ENCODE measurements around the gene RASGEF1C.

Gene RASGEF1C

GRCh38 chr5:180120237-180121101, 88.5 kb downstream of the RASGEF1C start:
- Mint-ChIP-seq H3K36me3 (ENCODE audit: low read depth) (no peaks in the 10 kb centered on the region), H3K9me3 (no peaks in the 10 kb centered on the region), H3K4me1 (no peaks in the 10 kb centered on the region), H3K4me3 (no peak overlapping the region), H3K27me3 (ENCODE audit: low read depth) (peaks cover 12% of the 10 kb centered on the region), H3K27ac (no peak overlapping the region)
- no peak for TF ChIP-seq CTCF (IDR thresholded peaks at IDR 0.05; ENCODE audit: unreplicated experiment in 3 of 3)

- no peaks in the 10 kb centered on the region for H3K36me3 Mint-ChIP-seq (ENCODE audit: low read depth)
- H3K4me1 Mint-ChIP-seq = no peaks in the 10 kb centered on the region
- no peak for TF ChIP-seq CTCF (IDR thresholded peaks at IDR 0.05; ENCODE audit: unreplicated experiment in 3 of 3)
- no peak overlapping the region for H3K27ac Mint-ChIP-seq
- H3K9me3 Mint-ChIP-seq = no peaks in the 10 kb centered on the region
- peaks cover 12% of the 10 kb centered on the region for H3K27me3 Mint-ChIP-seq (ENCODE audit: low read depth)
- H3K4me3 Mint-ChIP-seq = no peak overlapping the region
Observed at GRCh38 chr5:180119903-180120236, 89.1 kb downstream of the RASGEF1C start.

GRCh38 chr5:180119031-180119902, 89.7 kb downstream of the RASGEF1C start:
- TF ChIP-seq CTCF (IDR thresholded peaks at IDR 0.05; ENCODE audit: unreplicated experiment in 3 of 3) = no peak
- Mint-ChIP-seq H3K36me3 (ENCODE audit: low read depth) (no peaks in the 10 kb centered on the region), H3K27ac (no peak overlapping the region), H3K4me1 (no peaks in the 10 kb centered on the region), H3K4me3 (no peak overlapping the region), H3K9me3 (no peaks in the 10 kb centered on the region), H3K27me3 (ENCODE audit: low read depth) (peaks cover 8% of the 10 kb centered on the region)

- H3K27ac Mint-ChIP-seq = no peak overlapping the region
- no peak for TF ChIP-seq CTCF (IDR thresholded peaks at IDR 0.05; ENCODE audit: unreplicated experiment in 3 of 3)
- peaks cover 1% of the 10 kb centered on the region for H3K27me3 Mint-ChIP-seq (ENCODE audit: low read depth)
Observed at GRCh38 chr5:180118391-180118791, 90.6 kb downstream of the RASGEF1C start.

GRCh38 chr5:180117000-180117725, 91.8 kb downstream of the RASGEF1C start:
- no peak for TF ChIP-seq CTCF (IDR thresholded peaks at IDR 0.05; ENCODE audit: unreplicated experiment in 3 of 3)
- Mint-ChIP-seq H3K36me3 (ENCODE audit: low read depth) (no peaks in the 10 kb centered on the region), H3K4me3 (no peak overlapping the region), H3K4me1 (no peaks in the 10 kb centered on the region), H3K9me3 (no peaks in the 10 kb centered on the region), H3K27ac (no peak overlapping the region), H3K27me3 (ENCODE audit: low read depth) (no peaks in the 10 kb centered on the region)

More at GRCh38 chr5:180118391-180118791, 90.6 kb downstream of the RASGEF1C start:
- no peaks in the 10 kb centered on the region for H3K4me1 Mint-ChIP-seq
- no peaks in the 10 kb centered on the region for H3K36me3 Mint-ChIP-seq (ENCODE audit: low read depth)
- no peak overlapping the region for H3K4me3 Mint-ChIP-seq
- H3K9me3 Mint-ChIP-seq = no peaks in the 10 kb centered on the region
